Stimulated activated CD4-positive, alpha-beta T cell treated with anti-CD3 and anti-CD28 coated beads, Interleukin-15, amount 100 ng/mL, for 24 hours (primary cell): Measurements from ENCODE around the gene SPSB1.
A peak's percentile ranks its signal among the peaks of the same experiment; 100 is the strongest.

ENCODE experiments used
- DNase-seq: peaks from one replicate; pipeline ENCODE4 v3.0.0-alpha.2; 2020

Gene SPSB1

GRCh38 chr1:9260059-9260766, 32.5 kb upstream of the SPSB1 start:
- DNase-seq, result no peak

GRCh38 chr1:9261496-9261895, 31.2 kb upstream of the SPSB1 start:
- DNase-seq, result no peak

GRCh38 chr1:9262096-9262986, 30.4 kb upstream of the SPSB1 start:
- DNase-seq, result no peak

GRCh38 chr1:9263276-9263855, 29.3 kb upstream of the SPSB1 start:
- DNase-seq, result no peak

- DNase-seq, result no peak
Measured at GRCh38 chr1:9263984-9264872, 28.5 kb upstream of the SPSB1 start.

- no peak for DNase-seq
Measured at GRCh38 chr1:9265037-9265436, 27.7 kb upstream of the SPSB1 start.

GRCh38 chr1:9265968-9266367, 26.7 kb upstream of the SPSB1 start:
- DNase-seq, result no peak

DNA sequence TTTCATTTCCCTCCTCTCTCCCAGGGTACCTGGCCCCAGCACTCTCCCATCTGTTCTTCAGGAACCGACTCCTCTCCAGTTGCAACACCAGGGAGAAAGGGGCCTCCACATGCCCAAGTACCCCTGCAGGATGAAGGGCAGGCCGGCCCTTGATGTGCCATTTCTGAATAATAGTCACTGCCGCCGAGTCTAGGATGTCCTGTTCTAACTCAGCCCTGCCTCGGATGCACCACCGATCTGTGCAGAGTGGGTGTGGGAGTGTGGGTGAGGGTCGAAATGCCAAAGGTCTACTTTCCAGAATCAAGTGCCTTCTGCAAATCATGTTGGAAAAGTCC, 25.4 kb upstream of the SPSB1 start:
- DNase-seq, result no peak

DNA sequence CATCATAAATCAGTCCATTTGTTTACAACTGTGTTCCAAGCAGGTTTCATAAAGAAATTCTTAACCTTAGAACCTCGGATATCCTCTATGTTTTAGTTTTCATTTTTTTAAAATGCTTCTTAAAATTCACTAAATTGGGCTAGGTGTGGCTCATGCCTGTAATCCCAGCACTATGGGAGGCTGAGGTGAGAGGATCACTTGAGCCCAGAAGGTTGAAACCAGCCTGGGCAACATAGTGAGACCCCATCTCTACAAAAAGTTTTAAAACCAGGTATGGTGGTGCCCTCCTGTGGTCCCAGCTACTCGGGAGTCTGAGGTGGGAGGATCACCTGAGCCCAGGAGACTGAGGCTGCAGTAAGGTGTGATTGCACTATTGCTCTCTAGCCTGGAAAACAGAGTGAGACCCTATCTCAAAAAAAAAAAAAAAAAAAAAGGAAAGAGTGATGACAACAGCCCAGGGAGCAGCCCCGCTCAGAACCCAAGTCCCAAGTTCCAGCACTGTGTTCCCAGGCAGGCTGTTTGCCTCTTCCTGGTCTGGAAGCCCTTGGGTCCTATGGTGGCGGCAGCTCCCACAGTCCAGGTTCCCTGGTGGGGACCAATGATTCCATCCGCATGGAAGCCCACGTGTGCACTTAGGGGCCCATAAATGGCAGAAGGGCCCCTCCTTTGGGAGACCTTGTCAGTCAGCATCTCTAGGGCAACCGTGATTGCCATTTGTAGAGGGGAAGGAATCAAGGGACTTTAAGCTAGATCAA, 24.7 kb upstream of the SPSB1 start:
- DNase-seq, result no peak

- no peak for DNase-seq
Measured at GRCh38 chr1:9269078-9269501, 23.6 kb upstream of the SPSB1 start.

GRCh38 chr1:9269721-9270120, 23.0 kb upstream of the SPSB1 start:
- no peak for DNase-seq

- DNase-seq, result no peak
Measured at GRCh38 chr1:9270290-9270883, 22.3 kb upstream of the SPSB1 start.

DNA sequence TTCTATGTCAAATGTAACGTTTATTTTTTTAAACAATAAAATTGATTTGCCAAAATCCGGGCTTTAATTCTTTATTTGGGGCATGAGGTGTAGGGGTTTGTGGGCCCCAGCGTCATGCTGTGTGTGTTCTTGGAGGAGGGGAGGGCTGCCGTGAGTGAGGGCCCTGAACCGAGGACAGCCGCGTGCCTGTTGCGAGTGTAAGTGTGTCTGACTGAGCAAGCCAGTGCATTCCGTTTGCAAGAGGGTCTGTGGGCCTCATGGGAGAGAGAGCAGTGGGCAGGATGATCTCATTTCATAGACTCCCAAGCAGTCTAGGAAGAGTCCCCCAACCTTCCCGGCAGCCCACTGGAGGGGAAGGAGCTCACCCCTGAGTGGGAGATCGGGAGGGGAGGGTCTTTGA, 21.4 kb upstream of the SPSB1 start:
- DNase-seq, result no peak

GRCh38 chr1:9271861-9272595, 20.7 kb upstream of the SPSB1 start:
- DNase-seq, result no peak

GRCh38 chr1:9273177-9273576, 19.5 kb upstream of the SPSB1 start:
- DNase-seq, result no peak

DNA sequence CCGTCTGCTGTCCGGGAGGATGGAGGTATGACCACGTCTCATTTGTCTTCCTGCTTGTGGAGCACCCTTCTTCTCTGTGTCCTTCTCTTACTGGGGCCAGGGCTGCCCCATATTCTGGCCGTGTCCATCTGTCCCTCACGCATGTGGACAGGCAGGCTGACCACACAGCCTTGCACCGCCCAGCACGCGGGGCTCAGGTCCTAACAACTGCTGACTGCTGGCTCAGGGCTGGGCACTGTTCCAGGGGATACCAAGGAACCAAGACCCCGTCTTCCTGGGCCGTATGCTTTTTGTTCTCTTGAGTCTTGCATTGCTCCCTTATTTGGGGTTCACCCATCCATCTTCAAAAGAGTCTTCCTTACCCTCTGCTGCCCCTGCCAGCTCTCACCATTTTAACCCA, 17.5 kb upstream of the SPSB1 start:
- DNase-seq, result no peak

- peak; percentile 89 for DNase-seq
Measured at GRCh38 chr1:9275567-9276034, 17.1 kb upstream of the SPSB1 start.

- no peak for DNase-seq
Measured at GRCh38 chr1:9278116-9278515, 14.6 kb upstream of the SPSB1 start.

DNA sequence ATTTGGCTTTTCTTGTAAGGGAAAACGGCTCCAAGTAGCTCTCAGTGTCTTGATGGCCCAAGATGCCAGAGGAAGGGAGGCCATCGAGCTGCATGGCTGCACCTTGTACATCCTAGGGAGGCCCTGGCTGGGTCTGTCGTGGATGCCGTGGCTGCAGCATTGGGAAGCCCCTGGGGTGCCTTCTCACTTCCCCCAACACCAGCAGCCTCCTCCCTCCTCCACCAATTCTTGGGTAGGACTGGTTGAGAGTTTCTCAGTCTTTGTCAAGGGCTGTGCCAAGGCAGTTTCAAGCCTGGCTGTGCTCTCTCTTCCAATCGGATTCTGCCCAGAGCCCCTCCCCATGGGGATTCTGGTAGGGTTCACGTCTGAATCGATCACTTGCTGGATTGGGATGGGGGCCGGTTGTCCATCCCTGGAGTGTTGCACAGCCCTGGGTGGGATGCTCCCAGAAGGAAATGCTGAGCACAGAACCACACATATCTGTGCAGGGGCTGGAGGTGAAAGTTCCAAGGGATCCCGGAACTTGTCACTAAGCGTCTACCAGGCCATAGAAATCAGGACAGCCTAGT, 14.0 kb upstream of the SPSB1 start:
- no peak for DNase-seq

DNA sequence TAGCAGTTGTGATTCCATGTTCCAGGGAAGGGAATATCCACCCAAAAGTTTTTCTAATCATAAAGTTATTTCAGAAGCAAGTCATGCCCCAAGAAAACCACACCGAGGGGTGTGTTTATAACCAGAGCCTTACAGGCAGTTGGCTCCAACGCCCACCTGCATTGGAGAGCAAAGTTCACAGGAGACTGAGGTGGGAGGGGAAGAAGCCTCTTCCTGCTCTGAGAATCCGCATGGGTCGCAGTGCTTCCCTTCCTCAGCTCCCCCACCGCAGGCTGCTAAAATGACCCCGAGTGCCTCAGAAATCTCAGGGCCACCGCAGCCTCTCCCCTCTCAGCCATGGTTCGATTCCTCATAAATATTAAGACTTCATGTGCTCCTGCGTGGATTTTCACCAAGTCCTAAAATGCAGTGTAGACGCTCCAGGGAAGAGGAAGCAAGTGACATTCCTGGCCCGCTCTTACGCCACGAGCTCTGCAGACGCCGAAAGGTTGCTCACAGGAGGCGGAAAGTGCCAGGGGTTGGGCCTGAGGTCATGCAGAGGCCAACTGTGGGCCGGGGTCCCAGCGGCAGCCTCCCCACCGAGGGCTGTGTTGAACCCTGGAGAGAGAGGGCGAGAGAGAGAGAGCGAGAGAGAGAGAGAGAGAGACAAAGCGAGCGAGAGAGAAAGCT, 13.4 kb upstream of the SPSB1 start:
- peak; percentile 43 for DNase-seq
